Neural progenitor cell (in vitro differentiated cells): ENCODE data around the gene SCN8A.

Source experiments
- CTCF ChIP-seq: fragments of 200-600 bp; sonication (generic); IDR thresholded peaks from 2 replicates; pipeline ENCODE4 v1.5.1; 2017; ENCODE audit warnings: antibody characterized with exemption, mild to moderate bottlenecking
- EZH2 ChIP-seq: fragments of 200-600 bp; sonication (generic); IDR thresholded peaks from 2 replicates; pipeline ENCODE4 v1.6.1; 2017; ENCODE audit warnings: antibody characterized with exemption, mild to moderate bottlenecking, moderate library complexity
- EZH2phosphoT487 ChIP-seq: fragments of 200-600 bp; sonication (generic); IDR thresholded peaks from 2 replicates; pipeline ENCODE4 v1.6.1; 2017; ENCODE audit warnings: antibody characterized with exemption

GRCh38 chr12:51677284-51677968 is 86.4 kb downstream of the SCN8A start:
- TF ChIP-seq EZH2phosphoT487 (no peak), CTCF (no peak), EZH2 (no peak)
